GM18507 (cell line): ENCODE data around the gene HIBADH.
A peak's percentile ranks its signal among the peaks of the same experiment; 100 is the strongest.
"Not testable (repeated sequence)": the region's sequence is repeated elsewhere in the genome, so short reads cannot be mapped to it uniquely, and the experiment has no call there.

Source experiments
- DNase-seq: peaks from one replicate; pipeline ENCODE4 v3.0.0; 2011; ENCODE audit warnings: low read depth; ENCODE audit not compliant: insufficient read length; ENCODE audit errors: extremely low spot score
- FAIRE-seq: peaks from 2 replicates; lab custom pipeline; 2011; peaks lifted over from hg19 to GRCh38; lab: Jason Lieb, UNC

The HIBADH gene

DNA sequence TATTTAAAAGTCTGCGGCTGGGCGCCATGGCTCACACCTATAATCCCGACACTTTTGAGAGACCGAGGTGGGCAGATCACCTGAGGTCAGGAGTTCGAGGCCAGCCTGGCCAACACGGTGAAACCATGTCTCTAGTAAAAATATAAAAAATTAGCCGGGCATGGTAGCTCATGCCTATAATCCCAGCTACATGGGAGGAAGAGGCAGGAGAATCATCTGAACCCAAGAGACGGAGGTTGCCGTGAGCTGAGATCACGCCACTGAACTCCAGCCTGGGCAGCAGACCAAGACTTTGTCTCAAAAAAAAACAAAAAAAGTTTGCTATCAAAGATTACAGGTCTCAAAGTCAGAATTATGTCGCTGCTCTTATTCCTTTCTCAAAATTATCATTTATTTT is 55.5 kb downstream of the HIBADH start:
- FAIRE-seq (no peak), DNase-seq (no peak)

DNA sequence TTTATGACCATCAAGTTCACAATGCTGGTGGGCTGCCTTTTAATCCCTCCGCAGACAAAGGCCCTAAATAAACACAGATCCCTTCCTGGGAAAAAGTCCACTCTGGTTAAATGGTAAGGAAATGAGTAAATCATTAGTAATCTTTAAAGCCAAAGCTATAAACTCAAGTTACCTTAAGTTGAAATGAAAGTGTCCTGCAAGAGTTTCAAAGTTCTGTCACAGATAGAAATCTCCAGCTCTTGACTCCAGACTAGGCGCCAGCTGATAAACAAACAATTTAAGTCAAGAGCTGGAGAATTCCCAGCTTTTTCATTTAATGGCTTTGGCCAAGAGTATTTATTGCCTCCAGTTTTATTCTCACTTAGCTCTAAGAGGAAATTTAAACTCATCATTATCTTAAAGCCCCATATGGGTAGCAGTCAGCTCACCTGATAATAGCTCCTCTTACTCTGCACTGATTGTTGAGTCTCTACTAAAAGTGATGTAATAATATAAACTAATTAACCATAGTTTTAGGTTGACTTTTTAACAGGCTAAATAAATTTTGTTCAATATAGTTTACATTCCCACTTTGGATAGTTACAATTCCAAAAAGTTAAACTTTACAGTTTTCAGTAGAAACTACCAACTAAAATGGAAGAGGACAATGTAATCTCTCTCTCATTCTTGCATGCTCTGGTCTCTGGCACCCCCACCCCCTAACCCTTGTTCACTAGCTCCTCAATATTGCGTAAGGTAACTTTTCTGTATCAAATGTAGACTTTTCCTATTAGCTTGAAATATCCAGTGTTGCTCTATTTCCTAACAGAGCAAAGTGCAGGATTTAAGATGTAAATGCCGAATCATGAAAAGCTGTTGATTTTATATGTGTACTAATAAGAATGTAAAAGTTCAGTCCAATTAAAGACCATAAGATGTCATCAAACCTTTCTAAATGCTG is 56.1 kb downstream of the HIBADH start:
- FAIRE-seq (no peak), DNase-seq (no peak)

DNA sequence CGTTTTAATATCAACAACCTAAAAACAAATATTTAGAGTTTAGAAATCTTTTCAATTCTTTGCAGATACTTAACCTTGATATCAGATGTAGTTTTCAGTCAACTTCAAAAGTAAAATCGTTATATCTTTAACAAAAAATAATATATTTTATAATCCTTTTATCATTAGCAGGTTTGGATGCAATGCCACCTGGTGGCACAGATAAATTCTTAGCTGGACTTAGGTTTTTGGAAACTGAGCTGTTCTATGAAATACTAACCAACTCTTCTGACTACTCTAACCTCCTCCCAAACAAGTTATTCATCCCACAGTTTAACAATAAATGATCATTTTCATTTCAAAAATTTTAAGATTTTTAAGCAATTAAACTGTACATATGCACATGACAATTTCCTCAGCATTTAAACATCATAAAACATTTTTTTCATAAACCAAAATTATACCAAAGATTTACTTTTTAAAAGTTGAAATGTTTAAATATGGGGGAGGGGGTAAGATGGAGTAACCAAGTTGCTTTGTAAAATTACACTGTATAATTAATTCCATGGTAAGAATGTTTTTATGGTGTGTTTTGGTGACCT is 56.9 kb downstream of the HIBADH start:
- no peak for DNase-seq
- no peak for FAIRE-seq

DNA sequence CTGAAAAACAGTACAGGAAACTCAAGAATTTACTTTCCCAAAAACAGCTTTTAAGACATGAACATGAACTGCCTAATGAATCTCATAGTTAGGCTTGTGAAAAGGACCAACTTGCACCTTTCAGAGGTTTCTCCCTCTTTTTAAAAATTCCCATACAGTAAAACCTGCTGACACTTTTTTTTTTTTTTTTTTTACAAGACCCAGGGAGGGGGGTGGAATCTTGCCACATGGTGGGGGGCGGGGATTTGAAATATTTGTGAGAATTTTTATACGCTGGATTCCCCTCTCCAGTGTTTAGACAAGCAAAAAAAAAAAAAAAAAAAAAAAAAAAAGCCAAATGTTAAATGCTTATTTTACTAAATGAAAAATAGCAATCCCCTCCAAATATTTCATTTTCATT is 57.4 kb downstream of the HIBADH start:
- DNase-seq (no peak), FAIRE-seq (no peak)

DNA sequence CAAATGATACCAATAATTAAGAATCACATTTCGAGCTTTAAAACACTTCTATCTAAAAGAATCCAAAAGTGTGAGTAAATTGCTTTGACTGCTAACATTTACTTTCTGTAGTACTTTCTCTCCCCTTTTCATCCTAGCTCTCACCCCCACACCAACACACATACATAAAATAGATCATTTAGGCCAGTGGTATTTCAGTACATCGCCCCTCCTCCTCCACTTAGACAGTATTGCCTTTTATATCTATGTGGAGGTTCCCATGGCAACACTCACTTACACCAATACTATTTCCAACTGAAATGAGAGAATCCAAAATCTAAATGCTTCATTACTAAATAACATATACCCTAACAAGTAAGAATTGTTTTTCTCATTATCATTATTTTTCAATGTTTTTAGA is 58.9 kb downstream of the HIBADH start:
- no peak for DNase-seq
- FAIRE-seq, result no peak

DNA sequence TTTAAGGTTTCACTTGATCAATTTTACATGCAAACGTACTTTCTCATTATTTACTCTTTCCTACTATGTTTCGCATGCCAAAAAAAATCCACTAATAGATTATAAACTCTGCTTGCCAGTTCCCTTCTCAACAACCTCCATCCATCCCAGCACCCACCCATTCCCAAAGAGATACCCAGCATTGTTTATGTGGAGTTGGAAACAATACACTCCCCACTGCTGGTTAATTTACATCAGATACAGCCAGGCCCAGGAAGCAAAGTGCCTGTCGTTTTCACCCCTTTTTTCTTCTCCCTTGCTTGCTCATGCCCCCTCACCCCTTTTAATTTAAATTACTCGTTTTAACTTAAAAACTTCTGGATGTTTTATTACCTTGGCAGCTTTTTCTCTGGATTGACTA is 59.9 kb downstream of the HIBADH start:
- FAIRE-seq (no peak), DNase-seq (no peak)

DNA sequence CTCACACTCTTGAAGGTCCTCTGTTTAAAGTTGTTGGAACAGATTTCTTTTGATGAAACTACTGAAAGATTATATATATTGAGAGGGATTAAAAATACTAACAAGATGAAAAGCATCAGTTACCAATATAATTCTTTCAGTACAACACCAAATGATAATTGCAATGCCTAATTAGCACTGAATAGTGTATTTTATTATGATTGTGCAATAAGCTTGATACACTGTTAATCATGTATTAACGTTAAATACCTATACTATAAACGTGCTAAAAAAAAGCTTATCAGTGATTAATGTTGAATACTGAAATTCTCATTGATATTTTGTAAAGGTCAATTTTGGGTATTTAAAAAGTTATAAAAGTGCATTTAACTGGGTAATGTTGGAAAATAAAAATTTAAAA is 61.5 kb downstream of the HIBADH start:
- FAIRE-seq (no peak), DNase-seq (no peak)

DNA sequence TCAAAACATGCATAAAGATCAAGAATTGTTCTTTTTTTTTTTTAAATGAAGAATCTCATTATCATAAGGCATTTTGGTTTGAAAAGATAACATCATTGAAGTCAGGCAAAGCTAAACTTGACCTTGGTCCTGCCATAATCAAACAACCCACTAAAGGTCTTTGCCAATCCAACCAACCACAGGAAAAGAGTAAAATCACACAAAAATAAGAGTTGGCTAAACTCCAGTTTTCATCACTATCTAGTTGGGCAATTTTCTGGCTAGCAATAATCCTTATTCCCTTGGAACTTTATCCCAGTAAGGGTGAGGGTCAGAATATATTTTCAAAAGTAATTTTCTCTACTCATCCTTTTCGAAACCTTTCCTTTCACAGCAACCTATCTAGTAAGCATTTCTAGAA is 62.4 kb downstream of the HIBADH start:
- DNase-seq (no peak), FAIRE-seq (no peak)

DNA sequence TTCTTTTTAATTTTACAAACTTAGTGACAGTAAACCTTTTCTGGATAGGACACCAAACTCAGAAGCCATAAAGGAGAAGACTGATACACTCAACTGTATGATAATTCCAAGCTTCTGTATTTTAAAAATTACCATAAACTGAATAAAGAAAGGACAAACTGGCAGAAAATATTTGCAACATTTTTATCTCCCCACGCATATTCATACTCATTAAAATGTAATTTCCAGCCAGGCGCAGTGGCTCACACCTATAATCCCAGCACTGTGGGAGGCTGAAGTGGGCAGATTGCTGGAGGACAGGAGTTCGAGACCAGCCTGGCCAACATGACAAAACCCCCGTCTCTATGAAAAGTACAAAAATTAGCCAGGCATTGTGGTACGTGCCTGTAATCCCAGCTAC is 67.7 kb downstream of the HIBADH start:
- DNase-seq (no peak), FAIRE-seq (no peak)

DNA sequence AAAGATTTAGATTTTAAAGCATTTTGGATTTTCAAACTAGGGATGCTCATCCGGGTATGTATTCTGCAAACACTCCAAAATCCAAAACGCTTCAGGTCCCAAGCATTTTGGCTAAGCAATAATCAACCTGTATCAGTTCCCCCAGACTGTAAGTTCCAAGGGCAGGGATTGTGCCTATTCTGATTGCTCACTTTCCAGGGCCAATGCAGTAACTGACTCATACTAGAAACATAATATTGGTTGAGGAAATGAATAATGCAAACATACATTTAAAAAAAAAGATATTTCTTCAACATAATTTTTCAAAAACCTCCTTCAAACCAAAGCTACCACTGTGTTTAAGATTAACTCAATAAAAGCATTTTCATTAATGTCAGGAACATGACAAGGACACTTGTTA is 69.5 kb downstream of the HIBADH start:
- DNase-seq, result no peak
- no peak for FAIRE-seq

DNA sequence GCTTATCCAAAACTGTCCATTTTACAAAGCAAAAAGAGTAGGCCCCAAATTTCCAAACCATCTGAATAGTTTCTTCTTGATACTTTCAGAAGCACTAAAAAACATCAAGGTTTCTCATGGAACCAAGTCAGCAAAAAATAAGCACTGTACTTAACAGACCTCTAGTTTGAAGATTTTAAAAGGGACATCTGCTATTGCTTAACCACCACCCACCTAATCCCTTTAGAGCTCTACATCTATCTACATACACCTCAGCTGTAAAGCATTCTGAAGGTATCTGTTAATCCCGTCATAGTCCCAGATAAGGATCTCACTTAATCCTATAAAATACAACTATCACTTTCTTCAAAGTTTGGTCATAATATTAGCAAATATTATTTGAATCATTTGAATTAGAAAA is 72.3 kb downstream of the HIBADH start:
- FAIRE-seq (no peak), DNase-seq (no peak)

DNA sequence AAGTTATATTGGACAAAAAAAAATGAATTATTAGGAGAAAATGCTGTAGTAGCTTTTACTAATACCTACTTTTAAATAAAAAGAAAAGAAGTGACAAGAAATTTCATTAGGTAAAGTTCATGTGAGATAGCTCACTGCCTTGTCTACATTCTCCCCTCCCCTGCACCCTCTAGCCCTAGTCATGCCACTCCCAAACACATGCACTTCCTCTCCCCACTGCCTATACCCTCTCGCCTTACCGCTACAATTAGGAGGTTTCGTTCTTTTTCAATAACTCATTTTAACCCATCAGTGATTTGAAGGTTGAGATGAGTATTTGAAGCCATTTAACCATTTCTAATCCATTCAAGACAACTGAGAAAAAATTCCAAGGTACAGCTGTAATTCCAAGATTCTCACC is 75.3 kb downstream of the HIBADH start:
- DNase-seq (no peak), FAIRE-seq (peak; percentile 67)

DNA sequence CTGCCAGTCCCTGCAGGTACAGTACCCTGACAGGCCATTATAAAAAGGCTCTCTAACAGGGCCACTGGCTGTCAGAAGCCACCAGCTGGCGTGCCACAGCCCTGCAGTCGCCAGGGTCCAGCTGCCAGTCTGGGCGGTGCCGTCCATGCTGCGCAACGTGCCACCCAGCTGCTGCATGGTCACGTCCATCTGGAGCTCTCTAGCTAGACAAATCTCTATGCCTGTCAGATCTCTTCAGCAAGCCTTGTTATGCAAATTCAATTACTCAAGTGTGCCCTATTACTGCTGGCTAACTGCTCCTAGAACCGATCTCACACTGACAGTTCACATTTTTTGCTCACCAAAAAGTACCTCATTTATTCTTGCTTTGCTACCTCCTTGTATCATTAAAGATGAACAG is 75.9 kb downstream of the HIBADH start:
- FAIRE-seq (peak; percentile 90), DNase-seq (no peak)

DNA sequence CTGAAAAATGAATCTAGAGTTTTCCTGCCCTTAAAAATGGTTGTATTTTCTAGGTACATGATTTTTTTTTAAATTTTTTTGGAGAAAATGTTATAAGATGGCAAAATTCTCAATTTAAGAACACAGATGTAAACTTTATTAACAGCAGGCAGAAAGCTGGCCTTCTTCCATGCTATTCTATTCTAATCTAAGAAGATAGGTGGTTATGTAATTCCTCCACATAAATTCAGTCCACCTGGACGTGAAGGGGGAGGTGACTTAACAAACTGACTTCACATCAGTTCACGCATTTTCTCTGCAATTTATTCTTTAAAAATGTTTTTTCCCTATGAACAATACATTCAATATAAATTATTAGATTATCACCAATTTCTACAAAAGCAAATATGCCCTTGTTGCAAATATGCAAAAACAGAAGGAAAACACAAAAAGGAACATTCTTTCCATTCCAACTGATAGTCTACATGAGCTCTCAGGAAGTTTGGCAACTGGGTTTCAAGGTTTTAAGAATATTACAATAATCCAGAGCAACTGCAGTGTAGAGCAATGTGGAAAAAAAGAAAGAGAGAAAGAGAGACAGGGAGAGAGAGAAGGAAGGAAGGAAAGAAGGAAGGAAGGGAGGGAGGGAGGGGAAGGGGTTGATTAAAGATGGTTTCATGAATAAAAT is 76.8 kb downstream of the HIBADH start:
- no peak for DNase-seq
- FAIRE-seq, result no peak

DNA sequence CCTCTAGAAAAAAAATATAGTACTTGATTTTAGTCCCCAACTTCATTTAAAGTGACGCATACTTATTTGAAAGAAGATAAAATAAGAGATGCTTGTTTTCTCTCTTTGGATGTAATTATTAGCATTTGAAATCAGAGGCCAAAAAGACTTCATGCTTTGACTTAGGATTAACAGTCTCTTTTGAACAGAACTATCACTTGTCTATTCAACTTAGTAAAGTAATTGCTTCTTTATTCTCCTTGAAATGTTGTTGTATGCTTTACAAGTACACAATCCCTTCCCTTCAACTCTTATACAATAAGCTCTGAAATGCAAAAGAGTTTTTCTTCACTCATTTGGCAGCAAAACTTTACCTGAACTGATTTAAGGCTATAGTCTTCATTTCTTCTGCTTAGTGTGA is 80.8 kb downstream of the HIBADH start:
- FAIRE-seq, result no peak
- no peak for DNase-seq

DNA sequence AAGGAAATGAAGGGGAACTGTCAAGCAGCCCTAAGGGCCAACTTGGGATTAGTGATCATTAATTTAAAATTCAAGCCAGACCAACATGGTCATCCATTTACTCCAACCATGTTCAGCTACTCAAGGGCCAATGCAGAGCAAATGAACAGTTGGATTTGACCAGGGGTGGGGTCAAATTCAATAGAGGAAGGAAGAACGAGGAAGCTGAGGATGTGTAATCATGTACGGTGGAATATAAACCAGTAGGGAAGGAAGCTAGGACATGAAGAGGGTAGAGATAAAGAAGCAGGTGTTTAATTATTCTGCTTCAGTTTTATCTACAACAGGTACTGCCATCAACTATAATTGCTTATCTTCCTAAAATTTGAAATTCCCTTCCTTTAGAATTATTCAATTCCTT is 81.6 kb downstream of the HIBADH start:
- FAIRE-seq, result no peak
- no peak for DNase-seq

DNA sequence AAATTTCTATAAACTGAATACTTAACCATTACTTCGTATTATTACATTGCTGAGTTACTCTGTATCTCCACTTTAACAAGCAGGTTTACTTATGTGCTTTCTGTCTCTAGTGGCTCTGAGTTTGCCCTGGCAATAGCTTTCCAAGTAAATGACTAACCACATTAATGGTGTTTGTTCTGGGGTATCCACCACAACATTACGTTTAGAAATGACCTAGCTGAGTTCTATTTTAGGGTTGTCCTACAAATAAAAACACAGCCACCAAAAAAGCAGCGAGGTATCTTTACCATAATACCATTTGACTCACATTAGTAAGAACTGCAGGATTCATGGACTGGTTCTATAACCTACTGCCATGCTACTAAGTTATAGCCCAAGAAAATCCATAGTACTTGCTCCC is 83.1 kb downstream of the HIBADH start:
- FAIRE-seq (no peak), DNase-seq (no peak)

DNA sequence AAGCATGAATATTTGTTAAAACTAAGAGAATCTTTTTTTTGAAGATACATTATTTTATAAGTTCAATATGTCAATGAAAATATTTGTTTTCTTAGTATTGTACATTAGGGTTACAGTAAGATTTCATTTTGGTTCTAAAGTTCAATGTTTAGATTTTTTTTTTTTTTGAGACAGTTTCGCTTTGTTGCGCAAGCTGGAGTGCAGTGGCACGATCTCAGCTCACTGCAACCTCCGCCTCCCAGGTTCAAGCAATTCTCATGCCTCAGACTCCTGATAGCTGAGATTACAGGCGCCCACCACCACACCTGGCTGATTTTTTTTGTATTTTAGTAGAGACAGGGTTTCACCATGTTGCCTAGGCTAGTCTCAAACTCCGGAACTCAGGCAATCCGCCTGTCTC is 84.5 kb downstream of the HIBADH start:
- DNase-seq, FAIRE-seq: not testable (repeated sequence)

DNA sequence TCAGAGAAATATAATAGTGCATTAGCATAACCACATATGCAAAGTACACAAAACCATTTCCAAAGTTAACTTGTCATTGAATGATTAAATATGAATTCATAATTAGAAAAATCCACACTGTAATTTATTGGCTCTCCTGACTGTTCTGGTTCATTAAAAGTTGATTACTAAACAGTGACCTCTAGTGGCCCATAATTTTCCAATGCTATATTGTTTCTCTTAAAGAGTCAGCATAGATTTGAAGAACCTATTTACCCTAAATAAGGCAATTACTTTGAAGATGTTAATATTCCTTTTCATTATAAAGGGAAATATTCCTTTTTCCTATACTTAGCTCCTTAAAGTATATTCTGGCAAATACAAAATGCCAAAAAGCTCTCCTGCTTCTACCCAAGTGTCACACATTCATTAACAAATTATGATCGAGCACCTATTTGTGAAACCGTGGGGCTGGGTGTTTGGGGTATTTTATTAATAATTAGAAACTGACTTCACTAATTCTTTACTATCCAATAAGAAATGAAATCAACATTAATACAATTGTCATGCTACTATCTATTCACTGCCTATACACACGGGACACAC is 86.2 kb downstream of the HIBADH start:
- DNase-seq (no peak), FAIRE-seq (peak; percentile 52)

DNA sequence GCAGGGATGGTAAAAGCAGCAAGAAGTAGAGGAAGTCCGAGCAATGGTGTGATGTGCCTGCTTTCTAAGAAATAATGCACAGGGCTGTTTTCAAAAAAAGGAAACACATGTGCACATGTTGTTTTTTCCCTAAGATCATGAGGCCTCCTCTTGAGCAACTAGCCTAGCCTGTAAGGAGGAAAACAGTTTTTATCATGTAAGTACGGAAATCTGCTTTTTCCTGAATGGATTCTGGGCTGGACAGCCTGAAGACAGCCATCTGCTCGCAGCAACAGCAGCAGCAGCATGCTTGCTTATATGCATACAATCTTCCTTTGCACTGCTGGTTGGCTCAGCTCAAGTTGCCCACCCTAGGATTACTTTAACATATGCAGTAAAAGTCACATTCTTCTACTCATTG is 87.1 kb downstream of the HIBADH start:
- FAIRE-seq (no peak), DNase-seq (no peak)
